PC-3 (cell line): ENCODE results near the gene UMAD1.

Experiments
- CTCF ChIP-seq: fragments of 300-600 bp; sonication (generic); conservative IDR thresholded peaks from 2 replicates; pipeline ENCODE4 v1.5.1; 2017; ENCODE audit warnings: antibody characterized with exemption, low read depth, mild to moderate bottlenecking, low read length
- EZH2 ChIP-seq: fragments of 300-600 bp; sonication (generic); IDR thresholded peaks from one replicate; pipeline ENCODE4 v1.6.1; 2017; ENCODE audit warnings: antibody characterized with exemption, mild to moderate bottlenecking, low read length; ENCODE audit not compliant: unreplicated experiment
- EZH2phosphoT487 ChIP-seq: fragments of 300-600 bp; sonication (generic); IDR thresholded peaks from 2 replicates; pipeline ENCODE4 v1.6.1; 2018; ENCODE audit warnings: mild to moderate bottlenecking, antibody characterized with exemption, low read length, borderline replicate concordance

GRCh38 chr7:7883394-7883793 is 242.8 kb downstream of the UMAD1 start:
- TF ChIP-seq CTCF (no peak), EZH2phosphoT487 (no peak), EZH2 (no peak)
